Ovary (tissue), 9 donors: ENCODE measurements around the gene SLC15A5. TPM values are rescaled to one million over a fixed set of nuclear protein-coding genes. Genes with fewer than 3 reads are reported as not detected.

ENCODE experiments used
- DNase-seq, 5 donors: peaks; one replicate each; pipeline ENCODE4 v3.0.0-alpha.2; 2019 to 2020
- H3K27ac ChIP-seq, 2 donors: fragments of 200-600 bp; one replicate each; pipeline versions ENCODE4 v1.5.1 to v1.8.0; 2019 to 2022
- H3K27me3 ChIP-seq: fragments of 200-600 bp; one replicate; pipeline ENCODE4 v1.8.0; 2022
- H3K36me3 ChIP-seq: fragments of 200-600 bp; sonication (generic); one replicate; pipeline ENCODE4 v1.5.1; 2019
- H3K4me1 ChIP-seq: one replicate; pipeline ENCODE4 v1.8.1; 2013; ENCODE audit warnings: mild to moderate bottlenecking, moderate library complexity; ENCODE audit not compliant: insufficient read depth
- H3K4me3 ChIP-seq: fragments of 200-600 bp; sonication (generic); one replicate; pipeline ENCODE4 v1.5.1; 2017
- H3K9me3 ChIP-seq, 2 donors: fragments of 200-600 bp in 1 of 2; sonication (generic) in 1 of 2; one replicate each; pipeline versions ENCODE4 v1.5.1 to v1.8.1; 2013 to 2019; ENCODE audit warnings: mild to moderate bottlenecking in 1 of 2, moderate library complexity in 1 of 2
- CTCF ChIP-seq, 3 donors: fragments of 450-650 bp in 2 of 3; fragments of 200-600 bp in 1 of 3; IDR thresholded peaks; one replicate each; pipeline versions ENCODE4 v1.5.1 to v1.8.0; 2016 to 2022; ENCODE audit warnings: antibody characterized with exemption in 3 of 3, mild to moderate bottlenecking in 1 of 3
- EP300 ChIP-seq: sonication (generic); formaldehyde crosslinking; IDR thresholded peaks from one replicate; pipeline ENCODE4 v1.6.1; 2017; ENCODE audit warnings: antibody characterized with exemption
- POLR2A ChIP-seq: fragments of 450-650 bp; IDR thresholded peaks from one replicate; pipeline ENCODE4 v1.6.1; 2017; ENCODE audit warnings: antibody characterized with exemption, mild to moderate bottlenecking, moderate library complexity
- WGBS, 3 donors: extraction: QIAGEN DNeasy Blood & Tissue Kit in 1 of 3; methylation state at CpG; one replicate each; pipeline versions ENCODE4 v1.1.5 to v1.1.7; 2013 to 2017; 5-methylcytosine and 5-hydroxymethylcytosine counted together
- intact Hi-C, 4 donors: fragments of 100-400 bp; cut with DNase I; formaldehyde crosslinking; loops; one replicate each; pipeline versions ENCODE4 v1.11.0 to v1.15.1; 2022 to 2023
- polyA plus RNA-seq, 2 donors: library from polyadenylated mRNA; stranded (reverse); fragments of 200-250 nt in 1 of 2; fragments of 350-450 nt in 1 of 2; fragmentation: Illumina TruSeq in 1 of 2; extraction: RNeasy Lipid Tissue Mini Kit (QIAGEN cat#74804) in 1 of 2; gene quantifications; one replicate each; pipeline ENCODE4 v1.2.3, GENCODE V29; 2013 to 2014
- total RNA-seq, 7 donors: library from RNA; depleted of rRNA in 2 of 7; stranded (reverse); fragments of >200 nt in 2 of 7; fragmentation: NEBNext Ultra II Directional in 3 of 7; extraction: Animal tissue kit (Norgen Biotek cat#: 25700) in 3 of 7; gene quantifications; one replicate each; pipeline versions ENCODE4 v1.1.0 to v1.2.4, GENCODE V29; 2016 to 2023
- donor health status: DM: no; HTN: no; CAD: no; lungs with moderate emphysema.
- donor health status: DM: no; HTN: no; CAD: no.
- donor health status: Bipolar disorder and iron deficiency.
- donor health status: DM: yes; HTN: yes; CAD: no.
- donor health status: DM: no; HTN: no; CAD: no.
- donor health status: DM: yes; HTN: yes; CAD: no.

Gene SLC15A5
- total and polyA plus RNA-seq, 9 donors = not detected

- DNase-seq = no peak
- Histone ChIP-seq H3K36me3 (no peaks in the 10 kb centered on the region), H3K27ac (no peak overlapping the region), H3K4me1 (no peaks in the 10 kb centered on the region), H3K9me3 (no peaks in the 10 kb centered on the region), H3K27me3 (no peaks in the 10 kb centered on the region), H3K4me3 (no peak overlapping the region)
- 88 to 93% (median 89%) methylated on average over 6 of the region's 6 CpGs for WGBS, 3 donors
- TF ChIP-seq CTCF (IDR thresholded peaks at IDR 0.05) (no peak), EP300 (no peak), POLR2A (no peak)
- intact Hi-C loops = no loop called here
Measured at GRCh38 chr12:16152885-16153673, 124.4 kb downstream of the SLC15A5 start.

GRCh38 chr12:16150276-16150675 lies 127.2 kb downstream of the SLC15A5 start:
- no peak for TF ChIP-seq CTCF (IDR thresholded peaks at IDR 0.05)
- no peak for TF ChIP-seq EP300
- TF ChIP-seq POLR2A = no peak
- WGBS, 3 donors = 24 to 29% (median 26%) methylated on average over 2 of the region's 2 CpGs
- Histone ChIP-seq H3K4me1 (no peaks in the 10 kb centered on the region), H3K9me3 (no peaks in the 10 kb centered on the region), H3K27ac (no peak overlapping the region), H3K4me3 (no peak overlapping the region), H3K36me3 (no peaks in the 10 kb centered on the region), H3K27me3 (no peaks in the 10 kb centered on the region)
- no peak for DNase-seq
- intact Hi-C loops = no loop called here

GRCh38 chr12:16148938-16149337 lies 128.5 kb downstream of the SLC15A5 start:
- intact Hi-C loops = no loop called here

More at GRCh38 chr12:16148938-16149337, 128.5 kb downstream of the SLC15A5 start:
- H3K27me3 ChIP-seq = no peaks in the 10 kb centered on the region
- H3K27ac ChIP-seq = no peak overlapping the region
- no peaks in the 10 kb centered on the region for H3K36me3 ChIP-seq
- TF ChIP-seq POLR2A (no peak), EP300 (no peak), CTCF (IDR thresholded peaks at IDR 0.05) (no peak)
- no peaks in the 10 kb centered on the region for H3K4me1 ChIP-seq
- DNase-seq = no peak
- H3K9me3 ChIP-seq = no peaks in the 10 kb centered on the region
- 83 to 92% (median 88%) methylated on average over 3 of the region's 3 CpGs for WGBS, 3 donors
- H3K4me3 ChIP-seq = no peak overlapping the region

Other genes starting within 250 kb of the SLC15A5 start
- 10 to 100 TPM in 4 of 7 donors, 1 to 10 TPM in 2, under 1 TPM in 1; 0.45 to 48.0 (median 11.8) TPM for gene MGST1, start 70.0 kb upstream of the SLC15A5 start, total RNA-seq
- gene MGST1, start 70.0 kb upstream of the SLC15A5 start, polyA plus RNA-seq = 100 to 1,000 TPM in 1 of 2 donors, 1 to 10 TPM in 1; 5.9 to 521 TPM